Putamen (tissue), 1 donor: ENCODE measurements around the gene CRBN.

Experiments
- DNase-seq: peaks from one replicate; pipeline ENCODE4 v3.0.0-alpha.2; 2016; ENCODE audit warnings: low spot score

Gene CRBN

DNA sequence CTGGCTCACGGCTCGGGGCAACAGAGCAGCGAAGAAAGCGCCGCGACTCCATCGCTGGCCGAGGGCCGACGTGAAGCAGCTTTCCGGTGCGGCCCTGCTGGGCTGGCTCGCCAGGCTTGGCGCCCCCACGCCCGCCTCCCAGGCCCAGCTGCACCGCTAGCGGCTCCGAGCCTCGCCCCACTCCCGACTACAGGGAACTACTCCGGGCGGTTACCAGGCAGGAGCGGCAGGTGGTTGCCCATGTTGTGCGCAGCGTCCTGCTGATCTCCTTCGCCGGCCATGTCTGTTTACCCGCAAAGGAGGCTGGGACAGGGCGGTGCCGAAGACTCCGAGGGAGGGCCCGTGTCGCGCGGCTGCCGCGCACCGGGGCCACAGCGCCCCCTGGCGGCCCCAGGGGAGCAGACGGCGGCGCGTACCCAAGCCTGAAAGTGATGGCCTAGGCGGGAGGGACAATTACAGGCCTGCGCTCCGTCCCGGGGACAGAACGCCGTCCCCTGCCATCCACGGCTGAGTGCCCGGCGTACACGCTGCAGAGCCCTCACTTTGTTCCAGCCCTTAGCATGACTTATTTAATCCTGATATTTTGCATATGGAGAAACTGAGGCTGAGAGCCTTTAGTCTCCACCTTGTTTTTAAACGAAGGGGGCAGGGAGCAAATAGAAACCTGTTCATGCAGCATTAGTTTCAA lies at the start of gene CRBN:
CRBN (minus strand) TSS at position 285 of the 688 bp plus-strand sequence; CDS start at position 281, 4 bp downstream.
- DNase-seq = peak; percentile 91

DNA sequence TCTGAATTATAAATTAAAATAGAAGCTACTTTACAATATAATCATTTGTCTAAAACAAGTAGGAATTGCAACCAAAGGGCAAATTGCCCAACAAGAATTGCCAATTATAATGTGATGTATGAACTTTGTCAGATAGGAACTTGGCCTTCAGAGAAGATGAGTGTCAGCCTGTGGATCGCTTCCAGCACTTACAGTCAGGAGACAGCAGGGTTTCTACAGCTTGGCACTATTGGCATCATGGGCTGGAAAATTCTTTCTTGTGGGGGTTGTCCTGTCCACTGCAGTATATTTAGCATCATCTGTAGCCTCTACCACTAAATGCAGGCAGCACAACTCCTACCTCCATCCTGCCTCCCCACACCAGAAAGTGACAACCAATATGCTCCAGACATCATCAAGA lies 48.1 kb upstream of the CRBN start:
- DNase-seq = no peak

DNA sequence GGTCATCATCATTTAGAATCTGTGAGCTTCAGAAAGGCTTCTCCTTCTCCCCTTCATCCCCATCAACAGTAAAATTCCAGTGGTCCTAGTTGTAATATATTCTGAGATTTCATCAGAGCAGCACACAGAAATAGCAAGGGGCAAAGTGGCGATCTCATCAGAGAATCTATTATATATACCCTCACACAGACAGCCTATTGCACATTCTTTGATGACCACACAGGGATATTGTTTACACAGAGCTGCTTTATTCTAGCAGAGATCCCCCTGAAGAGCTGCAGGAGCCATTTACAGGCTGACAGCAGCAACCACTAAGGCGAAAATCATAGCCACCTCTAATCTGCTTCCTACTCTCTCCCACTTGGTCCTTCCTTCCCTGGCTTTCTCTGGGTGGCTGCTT lies 42.0 kb upstream of the CRBN start:
- no peak for DNase-seq

DNA sequence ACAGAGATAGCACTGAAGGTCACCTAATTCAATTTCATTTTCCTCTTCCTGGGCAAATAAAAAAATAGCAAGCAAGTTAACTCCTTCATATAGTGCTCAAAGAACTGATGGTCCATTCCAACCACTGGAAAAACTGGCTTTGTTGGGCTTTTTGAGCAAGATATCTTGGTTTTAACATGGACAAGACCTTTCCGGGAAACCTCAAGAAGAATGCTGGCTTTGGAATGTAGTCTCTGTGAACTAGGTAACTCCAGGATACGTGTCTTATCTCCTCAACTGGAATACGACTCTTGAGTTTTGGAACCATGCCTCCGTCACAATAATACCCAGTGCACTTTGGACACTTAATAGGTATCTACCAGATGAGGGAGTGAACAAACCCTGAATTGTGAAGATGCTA lies 36.9 kb upstream of the CRBN start:
- DNase-seq = no peak

DNA sequence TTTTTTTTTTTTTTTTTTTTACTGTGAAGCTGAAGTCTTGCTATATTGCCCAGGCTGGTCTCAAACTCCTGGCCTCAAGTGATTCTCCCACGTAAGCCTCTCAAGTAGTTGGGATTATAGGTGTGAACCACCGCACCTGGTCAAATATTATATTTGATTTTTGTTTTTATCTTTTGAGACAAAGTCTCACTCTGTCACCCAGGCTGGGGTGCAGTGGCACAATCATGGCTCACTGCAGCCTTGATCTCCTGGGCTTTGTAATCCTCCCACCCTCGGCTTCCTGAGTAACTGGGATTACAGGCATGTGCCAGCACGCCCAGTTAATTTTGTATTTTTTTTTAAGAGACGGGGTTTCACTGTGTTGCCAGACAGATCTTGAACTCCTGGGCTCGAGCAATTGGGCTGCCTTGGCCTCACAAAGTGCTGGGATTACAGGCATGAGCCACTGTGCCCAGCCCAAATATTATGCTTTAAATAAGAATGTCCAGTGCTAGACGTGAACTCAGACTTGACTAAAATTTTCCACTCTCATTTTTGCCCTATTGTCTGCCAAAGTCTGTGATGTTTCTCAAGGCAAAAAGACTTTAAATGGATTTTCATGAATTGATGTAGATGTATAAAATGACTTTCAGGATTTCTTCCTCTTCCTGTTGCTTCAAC lies 33.4 kb upstream of the CRBN start:
- no peak for DNase-seq

DNA sequence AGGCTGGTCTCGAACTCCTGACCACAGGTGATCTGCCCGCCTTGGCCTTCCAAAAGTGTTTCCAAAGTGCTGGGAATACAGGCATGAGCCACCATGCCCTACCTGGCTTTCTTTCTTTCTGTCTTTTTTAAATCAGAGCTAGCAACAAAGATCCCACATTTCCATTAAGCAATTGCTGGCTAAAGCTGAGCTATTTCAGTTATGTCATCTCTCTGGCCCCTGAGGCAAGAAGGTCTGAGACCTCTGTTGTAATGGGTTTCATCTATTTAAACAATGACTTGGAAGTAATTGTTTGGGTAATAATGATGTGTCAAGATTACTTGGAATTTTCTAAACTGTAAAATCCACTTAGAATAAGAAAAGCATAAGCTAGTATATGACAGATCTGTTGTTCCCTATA lies 30.2 kb upstream of the CRBN start:
- no peak for DNase-seq

DNA sequence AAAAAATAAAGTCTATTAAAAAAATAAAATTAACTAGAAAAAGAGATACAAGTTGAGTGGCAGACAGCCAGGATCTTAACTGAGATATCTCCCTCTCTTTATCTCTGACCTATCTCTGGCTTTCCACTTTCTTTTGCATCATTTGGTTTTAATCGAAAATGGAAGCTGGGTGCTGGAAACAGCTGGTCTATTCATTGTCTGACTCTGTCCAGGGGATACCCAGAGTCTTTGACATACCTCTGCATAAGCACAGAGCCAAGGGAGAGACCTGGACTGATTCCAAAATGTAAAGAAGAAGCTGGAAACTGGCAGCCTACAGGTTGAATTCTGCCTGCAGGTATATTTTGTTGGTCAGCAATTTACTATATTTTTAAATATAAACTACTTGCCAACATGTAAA lies 29.6 kb upstream of the CRBN start:
- DNase-seq = no peak

DNA sequence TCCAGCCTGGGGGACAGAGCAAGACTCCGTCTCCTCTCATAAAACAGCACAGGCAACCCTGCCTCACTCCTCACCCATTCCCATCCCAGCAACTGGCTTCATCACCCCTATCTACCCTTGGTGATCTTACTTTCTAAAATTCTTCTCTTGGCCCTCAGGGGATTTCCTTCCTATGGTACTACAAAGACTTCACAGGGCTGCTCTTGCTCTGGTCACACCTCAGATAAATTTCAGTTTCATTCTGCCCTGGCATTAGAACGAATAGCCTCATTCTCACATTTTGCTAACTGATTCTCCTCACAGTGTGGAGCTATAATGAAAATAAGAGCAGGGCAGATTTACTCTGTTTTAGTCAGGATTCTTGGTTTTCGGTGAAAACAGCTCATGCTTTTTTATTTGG lies 22.1 kb upstream of the CRBN start:
- no peak for DNase-seq

DNA sequence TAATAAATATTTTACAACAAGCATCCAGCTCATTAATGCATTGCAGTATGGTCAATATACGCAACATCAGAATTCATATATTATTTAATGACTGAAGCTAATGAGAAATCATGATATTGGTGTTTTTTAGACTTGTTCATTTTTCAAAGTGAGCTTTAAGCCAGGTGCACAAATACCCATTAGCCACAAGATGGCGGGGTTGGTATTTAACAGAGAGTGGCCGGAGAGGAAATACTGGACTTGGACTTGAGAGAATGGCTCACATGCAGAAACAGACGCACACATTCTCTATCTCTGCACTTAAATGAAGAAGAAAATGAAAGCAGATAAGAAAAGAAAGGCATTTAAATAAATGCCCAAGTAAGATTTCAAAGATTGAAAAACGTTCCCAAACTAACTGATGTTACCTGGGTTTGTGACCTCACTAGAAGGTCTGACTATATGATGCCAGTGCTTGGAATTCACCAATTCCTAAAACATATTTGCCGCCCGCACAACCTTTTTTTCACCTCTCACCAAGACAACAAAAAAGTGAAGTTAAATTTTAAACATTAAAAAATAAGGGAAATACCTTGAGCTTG lies 21.2 kb upstream of the CRBN start:
- DNase-seq = peak; percentile 73

DNA sequence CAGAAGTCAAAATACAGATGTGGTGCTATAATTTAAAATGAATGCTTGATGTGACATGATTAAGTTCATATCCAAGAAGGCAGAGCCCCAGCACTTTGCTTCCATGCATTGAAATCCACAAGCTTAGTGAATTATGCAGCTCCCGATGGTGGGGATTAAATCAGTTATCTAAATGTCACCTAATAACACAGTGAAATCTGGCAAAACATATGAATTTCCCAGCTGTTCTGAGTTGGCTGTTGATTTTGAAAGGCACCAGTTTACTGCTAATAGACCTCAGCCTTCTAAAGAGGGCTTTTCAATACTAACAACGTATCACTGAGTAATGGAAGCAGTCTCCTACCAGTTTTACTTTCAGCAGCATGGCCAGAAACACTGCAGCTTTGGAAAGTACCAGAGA lies 19.8 kb upstream of the CRBN start:
- no peak for DNase-seq

DNA sequence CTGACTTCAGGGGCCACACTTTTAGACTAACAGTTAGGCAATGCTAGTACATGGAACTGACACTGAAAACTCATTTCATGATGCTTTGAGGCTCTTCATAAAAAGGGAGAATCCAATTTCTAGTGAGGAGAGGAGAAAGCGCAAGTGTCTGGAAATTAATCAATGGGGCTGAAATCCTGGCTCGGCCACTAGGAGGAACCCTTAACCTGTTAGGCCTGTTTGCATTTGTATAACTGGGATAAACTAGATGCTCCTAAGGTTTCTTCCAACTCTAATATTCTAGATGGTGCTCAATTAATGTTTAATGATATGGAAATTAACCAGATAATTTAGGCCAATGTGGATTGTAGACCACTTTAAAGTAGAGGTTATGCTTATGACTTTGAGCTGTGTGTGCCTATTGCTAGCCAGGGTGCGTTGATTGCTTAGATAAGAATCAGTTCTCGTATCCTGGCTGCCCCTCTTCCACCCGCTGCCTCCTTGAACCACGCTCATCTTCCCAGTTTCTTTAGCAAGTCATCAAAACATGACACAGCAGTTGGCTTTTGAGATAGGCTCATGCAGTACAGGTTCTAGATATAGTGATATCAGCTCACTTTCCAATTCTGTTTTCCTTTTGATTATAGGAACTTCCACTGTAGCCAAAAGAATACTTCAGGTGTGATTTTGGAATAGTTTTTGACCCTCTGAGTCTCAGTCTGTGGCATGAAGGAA lies 16.8 kb upstream of the CRBN start:
- no peak for DNase-seq

DNA sequence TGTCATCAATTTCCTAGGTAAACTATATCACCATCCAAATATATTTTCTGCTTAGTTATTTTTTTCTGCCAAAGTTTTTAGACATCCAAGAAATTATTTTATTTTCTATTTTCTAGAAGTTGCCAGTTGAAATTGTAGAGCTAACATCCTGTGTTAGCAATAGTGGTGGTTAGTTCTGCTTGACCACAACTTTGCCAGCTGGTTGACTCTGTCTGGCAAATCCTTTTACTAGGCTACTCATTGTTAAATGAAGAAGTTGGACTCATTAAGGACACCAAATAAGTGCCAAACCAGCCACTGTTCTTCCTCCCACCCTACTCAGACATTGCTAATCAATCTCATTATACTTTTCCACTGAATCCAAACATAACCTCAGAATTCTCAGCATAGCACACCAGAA lies 15.4 kb upstream of the CRBN start:
- DNase-seq = no peak

DNA sequence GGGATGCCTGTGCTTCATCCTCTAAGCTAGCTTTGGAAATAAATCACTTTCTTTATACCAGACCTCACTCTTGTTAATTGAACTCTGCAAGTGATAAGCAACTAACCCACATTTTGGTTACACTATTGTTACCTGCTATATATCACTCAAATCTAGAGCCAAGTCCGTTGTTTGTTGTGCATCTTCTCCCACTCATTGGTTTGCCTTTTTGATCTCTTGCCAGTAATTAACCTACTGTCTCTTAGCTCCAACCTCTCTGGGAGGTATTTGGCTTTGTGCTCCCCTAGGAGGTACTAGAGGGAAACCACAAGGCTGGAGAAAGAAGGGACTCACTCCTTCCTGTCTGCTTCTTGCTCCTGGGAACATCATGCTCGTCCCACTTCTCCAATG lies 12.8 kb upstream of the CRBN start:
- DNase-seq = no peak

DNA sequence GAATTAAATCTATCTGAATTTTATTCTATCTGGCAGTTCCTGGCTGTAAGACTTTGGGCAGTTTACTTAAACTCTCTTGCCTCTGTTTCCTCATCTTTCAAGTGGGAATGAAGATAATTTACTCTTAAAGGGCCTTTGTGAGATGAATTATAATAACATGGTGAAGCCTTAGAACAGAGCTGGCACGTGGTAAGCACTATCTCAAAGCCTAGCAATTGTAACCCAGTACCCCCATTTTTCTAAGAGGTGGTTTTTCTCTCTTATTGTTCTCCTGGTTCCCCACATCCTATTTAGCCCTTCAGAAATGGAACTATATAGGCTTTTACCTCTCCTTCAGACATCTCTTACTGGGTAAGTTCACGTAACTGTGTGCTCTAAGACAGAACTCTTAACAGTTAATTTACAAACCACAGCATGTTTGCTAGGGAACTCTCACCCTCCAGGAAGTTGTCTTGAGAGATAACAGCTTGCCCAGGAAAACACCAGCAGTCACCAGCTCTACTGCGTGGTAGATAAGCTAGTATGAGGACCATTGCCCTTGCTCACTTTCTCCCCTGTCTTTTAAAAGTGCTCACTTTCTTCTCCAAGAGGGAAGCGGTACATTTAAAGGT lies 12.3 kb upstream of the CRBN start:
- no peak for DNase-seq

DNA sequence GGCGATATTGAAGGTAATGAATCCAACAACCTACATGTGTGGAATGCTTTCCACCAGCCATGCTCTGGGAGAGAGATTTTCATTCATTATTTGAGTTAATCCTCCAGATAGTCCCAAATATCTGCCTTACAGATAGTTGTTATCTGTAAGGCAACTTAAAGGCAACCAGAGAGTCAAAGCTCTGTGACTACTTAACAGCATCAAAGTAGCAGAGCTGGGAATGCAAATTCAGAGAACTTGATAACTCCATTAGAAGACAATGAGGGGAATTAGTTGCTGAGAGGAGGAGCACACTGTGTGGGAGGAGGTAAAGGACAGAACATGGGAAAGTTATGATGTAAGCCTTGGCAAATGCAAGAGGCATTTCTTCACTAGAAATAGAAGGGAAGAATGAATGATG lies 10.5 kb upstream of the CRBN start:
- no peak for DNase-seq

DNA sequence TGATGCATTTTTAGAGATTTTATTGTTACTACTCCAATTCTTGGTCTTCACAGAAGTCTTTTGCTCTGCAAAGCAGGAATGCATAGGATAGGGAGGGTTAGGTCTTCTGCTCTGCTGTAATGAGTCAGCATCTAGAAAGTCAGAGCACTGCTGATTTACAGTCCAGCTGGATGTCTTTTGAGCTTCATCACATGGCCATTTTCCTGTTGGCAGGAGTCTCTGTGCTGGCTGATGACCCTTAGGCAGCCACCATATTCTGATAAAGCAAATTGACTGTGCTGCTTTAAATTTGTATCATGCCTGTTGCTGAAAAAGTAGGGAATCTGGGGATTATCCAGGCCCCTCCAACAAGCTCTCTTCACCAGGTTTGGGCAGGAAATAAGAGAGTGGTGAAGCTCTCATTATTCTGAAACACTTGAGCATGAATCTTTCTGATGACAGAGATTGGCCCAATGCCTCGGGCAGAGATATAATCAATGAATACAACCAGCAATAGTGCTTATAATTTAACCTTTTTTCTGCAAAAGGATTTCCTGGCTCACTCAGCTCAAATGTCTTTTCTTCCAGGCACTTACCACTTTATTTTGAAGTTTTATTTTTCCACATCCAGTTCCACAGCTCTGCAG lies 9.7 kb upstream of the CRBN start:
- no peak for DNase-seq

DNA sequence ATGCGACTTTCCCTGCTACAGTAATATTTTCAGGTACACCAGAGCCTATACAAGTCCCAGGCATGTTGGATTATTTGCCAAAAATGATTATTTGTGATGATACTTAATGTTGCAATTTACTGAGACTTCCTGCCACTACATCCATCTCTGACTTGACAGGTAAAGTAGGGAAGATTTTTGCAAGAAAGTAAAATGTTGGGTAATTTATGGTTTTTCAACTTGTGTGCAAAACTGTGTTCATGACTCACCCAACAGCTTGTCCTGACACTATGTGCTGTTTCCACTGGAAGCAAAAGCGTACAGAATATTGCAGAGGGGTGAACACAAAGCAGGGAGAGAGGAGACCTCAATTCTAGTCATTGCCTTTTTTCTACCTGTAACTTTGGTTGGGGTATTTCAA lies 5.4 kb upstream of the CRBN start:
- no peak for DNase-seq

DNA sequence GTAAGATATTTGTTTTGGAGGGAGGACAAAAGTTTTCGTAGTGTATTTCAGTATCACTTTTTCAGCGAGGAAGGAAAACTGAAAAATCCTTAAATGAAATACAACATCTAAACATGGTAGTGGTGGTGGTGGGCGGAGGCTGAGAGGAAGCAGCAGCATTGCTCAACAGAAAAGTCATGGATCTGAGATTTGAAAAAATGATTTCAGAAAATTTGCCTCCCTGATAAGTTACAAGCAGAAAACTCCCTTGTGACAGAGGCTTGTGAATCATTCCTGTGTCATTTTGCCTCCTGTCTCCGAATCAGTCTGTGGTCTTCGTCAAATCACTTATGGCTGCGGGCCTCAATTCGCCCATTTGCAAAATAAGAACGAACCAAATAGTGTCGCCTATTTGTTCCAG lies 965 bp upstream of the CRBN start:
- no peak for DNase-seq

DNA sequence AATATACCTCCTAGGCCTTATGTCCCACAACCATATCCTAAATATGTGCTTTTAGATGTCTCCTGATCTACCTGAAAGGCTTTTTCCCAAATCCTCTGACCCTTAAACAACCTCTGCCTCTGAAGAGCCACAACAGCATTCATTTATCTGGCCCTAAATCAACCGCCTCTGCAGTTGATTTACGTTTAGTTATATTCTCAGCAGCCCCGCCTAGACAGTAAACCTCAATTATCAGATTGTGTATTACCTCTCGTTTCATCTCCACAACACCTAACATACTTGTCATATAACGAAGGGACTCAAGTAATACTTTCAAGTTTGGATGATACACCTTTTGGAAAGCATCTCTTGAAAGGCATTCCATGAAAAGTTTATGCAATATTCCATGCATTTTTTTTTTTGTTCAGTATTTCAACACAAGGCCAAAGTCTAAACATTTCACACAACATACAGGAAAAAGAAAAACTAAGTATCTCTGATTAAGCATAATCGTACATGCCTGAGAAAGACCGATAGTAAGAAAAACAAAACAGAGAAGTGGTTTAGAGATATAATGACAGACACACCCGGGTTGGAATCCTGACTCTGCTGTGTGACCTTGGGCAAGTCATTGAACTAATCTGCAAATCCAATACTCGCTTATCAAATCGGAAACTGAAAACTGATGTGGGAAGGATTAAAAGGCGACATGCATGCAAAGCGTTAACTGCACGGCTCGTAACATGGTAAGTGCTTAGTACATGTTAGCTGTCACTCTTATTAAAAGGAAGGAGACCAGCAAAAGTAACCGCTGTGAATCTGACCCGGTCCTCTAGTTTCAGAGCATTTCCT lies 778 bp downstream of the CRBN start:
- no peak for DNase-seq

DNA sequence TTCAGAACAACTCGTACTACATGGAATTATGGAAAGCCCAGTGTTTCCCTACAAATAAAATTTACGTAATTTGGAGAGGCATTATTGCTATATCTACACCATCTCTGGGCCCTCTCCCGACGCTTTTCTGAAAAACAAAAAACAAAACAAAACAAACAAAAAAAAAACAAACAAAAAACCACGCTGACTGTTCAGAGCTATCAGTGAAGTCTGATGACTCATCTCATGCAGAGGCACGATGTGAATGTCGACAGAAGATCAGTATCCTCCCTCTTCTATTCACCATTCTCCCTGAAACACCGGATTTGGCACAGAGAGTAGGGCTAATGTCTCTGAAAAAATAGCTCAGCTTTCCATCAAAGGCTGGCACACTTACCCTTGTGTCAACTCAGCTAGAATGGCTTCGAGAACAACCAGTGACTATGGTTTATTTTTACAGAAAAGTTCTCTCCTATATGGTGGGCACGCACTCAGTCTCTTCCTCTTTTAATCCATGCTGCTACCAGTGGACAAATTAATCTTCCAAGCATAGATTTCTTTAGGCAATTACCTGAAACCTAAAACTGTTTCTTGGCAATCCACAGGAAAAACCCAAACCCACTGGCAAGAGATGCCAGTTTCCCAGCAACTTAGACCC lies 1.5 kb downstream of the CRBN start:
- peak; percentile 21 for DNase-seq

DNA sequence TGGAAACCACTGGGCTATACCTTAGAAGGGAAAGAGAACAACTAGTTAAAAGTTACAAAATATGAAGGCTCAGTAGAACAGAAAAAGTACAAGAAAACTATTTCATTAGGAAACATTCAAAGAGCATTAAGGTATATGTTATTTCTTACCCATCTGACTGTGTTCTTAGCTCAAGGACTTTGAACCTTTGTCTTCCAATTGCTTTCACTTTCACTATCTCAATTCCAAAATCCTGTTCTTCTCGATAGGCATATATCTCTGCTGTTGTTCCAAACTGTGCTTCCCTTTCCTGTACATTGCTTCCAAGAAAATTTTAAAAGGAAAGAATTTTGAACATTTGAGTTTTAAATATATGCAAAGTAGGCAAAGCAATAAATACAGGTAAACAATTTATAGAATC lies 6.9 kb downstream of the CRBN start:
- no peak for DNase-seq
